Measurements from ENCODE around the gene VTCN1. TPM values are rescaled to one million over a fixed set of nuclear protein-coding genes. Genes with fewer than 3 reads are reported as not detected.

Gene VTCN1
- total RNA-seq, 3 donors from 2014 or later: 0.16 to 97.0 (median 52.1) TPM

GRCh38 chr1:117244971-117245370 lies 34.2 kb upstream of the VTCN1 start:
- no peak for DNase-seq (ENCODE audit: low spot score in 2 of 2)
- Histone ChIP-seq H3K9me3 (no peaks in the 10 kb centered on the region), H3K4me1 (no peaks in the 10 kb centered on the region), H3K4me3 (no peak overlapping the region), H3K27me3 (no peaks in the 10 kb centered on the region), H3K27ac (no peak overlapping the region), H3K36me3 (no peaks in the 10 kb centered on the region)
- no peak for TF ChIP-seq POLR2AphosphoS5 (IDR thresholded peaks at IDR 0.05)
- no peak for TF ChIP-seq CTCF (IDR thresholded peaks at IDR 0.05)
- TF ChIP-seq POLR2A (IDR thresholded peaks at IDR 0.05): no peak
- intact Hi-C loops (cut with DNase I; ENCODE audit: low total_unique reads): no loop called here

- Histone ChIP-seq H3K9me3 (no peaks in the 10 kb centered on the region), H3K4me1 (no peaks in the 10 kb centered on the region), H3K36me3 (no peaks in the 10 kb centered on the region), H3K27me3 (no peaks in the 10 kb centered on the region), H3K27ac (no peak overlapping the region), H3K4me3 (no peak overlapping the region)
- intact Hi-C loops (cut with DNase I; ENCODE audit: low total_unique reads): no loop called here
- TF ChIP-seq CTCF (IDR thresholded peaks at IDR 0.05): no peak
- TF ChIP-seq POLR2AphosphoS5 (IDR thresholded peaks at IDR 0.05): no peak
- TF ChIP-seq POLR2A (IDR thresholded peaks at IDR 0.05): no peak
- DNase-seq (ENCODE audit: low spot score in 2 of 2): no peak
Observed at GRCh38 chr1:117244306-117244705, 33.6 kb upstream of the VTCN1 start.

DNA sequence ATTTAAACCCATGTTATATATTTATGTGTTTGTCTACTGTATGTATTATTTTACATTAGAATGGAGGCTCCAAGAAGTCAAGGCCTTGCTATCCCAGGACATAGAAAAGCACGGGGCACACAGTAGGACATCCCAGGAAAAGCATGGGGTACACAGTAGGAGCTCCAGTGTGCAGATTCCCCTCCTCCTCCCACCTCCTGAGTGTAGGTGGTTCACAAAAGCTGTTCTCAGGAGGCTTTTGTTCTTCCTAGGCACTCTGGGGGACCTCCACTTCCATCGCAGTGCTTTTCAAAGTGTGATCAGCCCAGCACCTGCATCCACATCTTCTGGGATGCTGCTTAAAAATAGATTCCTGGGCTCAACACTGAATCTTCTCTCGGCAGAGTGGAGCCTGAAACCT lies 30.8 kb upstream of the VTCN1 start:
- no peaks in the 10 kb centered on the region for H3K27me3 ChIP-seq
- H3K36me3 ChIP-seq: no peaks in the 10 kb centered on the region
- H3K9me3 ChIP-seq: no peaks in the 10 kb centered on the region
- no peak for TF ChIP-seq POLR2AphosphoS5 (IDR thresholded peaks at IDR 0.05)
- TF ChIP-seq CTCF (IDR thresholded peaks at IDR 0.05): no peak
- TF ChIP-seq POLR2A (IDR thresholded peaks at IDR 0.05): no peak
- H3K4me1 ChIP-seq: no peaks in the 10 kb centered on the region
- no peak for DNase-seq (ENCODE audit: low spot score in 2 of 2)
- no peak overlapping the region for H3K27ac ChIP-seq
- H3K4me3 ChIP-seq: no peak overlapping the region
- intact Hi-C loops (cut with DNase I; ENCODE audit: low total_unique reads): no loop called here

DNA sequence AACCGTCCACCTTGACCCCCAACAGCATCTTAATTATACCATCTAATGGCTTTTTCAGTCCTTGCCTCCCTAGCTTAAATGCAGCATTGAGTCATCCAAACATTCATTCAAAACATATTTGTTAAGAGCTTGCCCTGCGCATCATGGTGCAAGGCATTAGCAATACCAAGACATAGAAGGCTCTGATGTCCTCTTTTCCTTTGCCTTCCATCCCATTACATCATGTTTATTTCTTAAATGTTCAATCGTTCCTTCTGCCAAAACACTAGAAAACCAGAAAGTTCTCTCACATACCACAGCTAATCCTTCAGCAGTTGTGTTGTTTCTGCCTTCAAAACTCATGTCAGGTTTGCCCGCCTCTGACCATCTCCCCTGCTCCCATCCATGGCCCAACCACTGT lies 29.8 kb upstream of the VTCN1 start:
- H3K4me3 ChIP-seq: no peak overlapping the region
- no peak overlapping the region for H3K27ac ChIP-seq
- H3K9me3 ChIP-seq: no peaks in the 10 kb centered on the region
- H3K36me3 ChIP-seq: no peaks in the 10 kb centered on the region
- H3K4me1 ChIP-seq: no peaks in the 10 kb centered on the region
- intact Hi-C loops (cut with DNase I; ENCODE audit: low total_unique reads): no loop called here
- DNase-seq (ENCODE audit: low spot score in 2 of 2): no peak
- no peaks in the 10 kb centered on the region for H3K27me3 ChIP-seq
- no peak for TF ChIP-seq POLR2A (IDR thresholded peaks at IDR 0.05)
- no peak for TF ChIP-seq POLR2AphosphoS5 (IDR thresholded peaks at IDR 0.05)
- TF ChIP-seq CTCF (IDR thresholded peaks at IDR 0.05): no peak

- Histone ChIP-seq H3K9me3 (no peaks in the 10 kb centered on the region), H3K4me1 (no peaks in the 10 kb centered on the region), H3K27me3 (no peaks in the 10 kb centered on the region), H3K4me3 (no peak overlapping the region), H3K36me3 (no peaks in the 10 kb centered on the region), H3K27ac (no peak overlapping the region)
- no peak for DNase-seq (ENCODE audit: low spot score in 2 of 2)
- TF ChIP-seq POLR2A (IDR thresholded peaks at IDR 0.05) (no peak), POLR2AphosphoS5 (IDR thresholded peaks at IDR 0.05) (no peak), CTCF (IDR thresholded peaks at IDR 0.05) (no peak)
- intact Hi-C loops (cut with DNase I; ENCODE audit: low total_unique reads): no loop called here
Observed at GRCh38 chr1:117239467-117239866, 28.7 kb upstream of the VTCN1 start.
